ENCODE results near the gene RHOV.

- TF ChIP-seq EZH2phosphoT487 (IDR thresholded peaks at IDR 0.05; ENCODE audit: insufficient read depth, low read depth), result no peak
- TF ChIP-seq EZH2 (IDR thresholded peaks at IDR 0.05; ENCODE audit: insufficient read depth, poor library complexity, severe bottlenecking), result no peak
These were observed 23.4 kb downstream of the RHOV start for GRCh38 chr15:40850576-40851112.

Measured in GM23248 (cell line).